SK-N-SH treated with all-trans-retinoic acid at 6 μM for 48 hours (cell line): ENCODE measurements around the gene DPM2.

Experiments
- ARNTL ChIP-seq: fragments of 450-650 bp; formaldehyde crosslinking; IDR thresholded peaks from 2 replicates; pipeline ENCODE4 v1.5.0; 2020; ENCODE audit warnings: low read depth, mild to moderate bottlenecking, moderate library complexity, borderline replicate concordance
- RARB ChIP-seq: fragments of 250-450 bp; sonication (Bioruptor Pico); IDR thresholded peaks from 2 replicates; pipeline ENCODE4 v1.8.0; 2021; ENCODE audit warnings: mild to moderate bottlenecking, moderate library complexity
- ZFP3 ChIP-seq: fragments of 250-450 bp; sonication (Bioruptor Pico); IDR thresholded peaks from 2 replicates; pipeline ENCODE4 v1.5.0; 2020; ENCODE audit warnings: mild to moderate bottlenecking, moderate library complexity
- ZFP30 ChIP-seq: fragments of 450-650 bp; formaldehyde crosslinking; IDR thresholded peaks from 2 replicates; pipeline ENCODE4 v1.5.0; 2022; ENCODE audit warnings: mild to moderate bottlenecking, moderate library complexity
- ZNF70 ChIP-seq: fragments of 450-650 bp; formaldehyde crosslinking; IDR thresholded peaks from 2 replicates; pipeline ENCODE4 v1.5.0; 2020; ENCODE audit warnings: mild to moderate bottlenecking, moderate library complexity
- TF ChIP-seq, protein P1 (sequence below): fragments of 250-450 bp; sonication (Bioruptor Pico); IDR thresholded peaks from 2 replicates; pipeline ENCODE4 v1.8.0; 2021; ENCODE audit warnings: low read depth, mild to moderate bottlenecking, moderate library complexity, borderline replicate concordance
- TF ChIP-seq, protein P2 (sequence below): fragments of 250-450 bp; sonication (Bioruptor Pico); IDR thresholded peaks from 2 replicates; pipeline ENCODE4 v1.5.1; 2020; ENCODE audit warnings: low read depth, mild to moderate bottlenecking, moderate library complexity
- TF ChIP-seq, protein P3 (sequence below): fragments of 250-450 bp; sonication (Bioruptor Pico); IDR thresholded peaks from 2 replicates; pipeline ENCODE4 v1.8.0; 2020; ENCODE audit warnings: mild to moderate bottlenecking, moderate library complexity, borderline replicate concordance

DNA sequence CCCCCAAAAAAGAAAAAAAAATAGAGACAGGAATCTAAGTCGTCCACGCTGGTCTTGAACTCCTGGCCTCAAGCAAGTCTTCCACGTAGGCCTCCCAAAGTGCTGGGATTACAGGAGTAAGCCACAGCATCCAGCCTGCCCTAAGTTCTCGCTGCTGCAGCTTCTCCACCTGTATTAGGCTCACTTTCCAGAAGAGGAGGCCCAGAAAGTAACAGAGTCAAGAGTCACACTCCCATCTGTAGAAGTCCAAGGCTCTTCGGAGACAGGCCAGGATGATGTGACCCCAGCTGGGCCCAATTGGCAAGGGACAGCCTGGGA lies 41.3 kb upstream of the DPM2 start:
- TF ChIP-seq ARNTL (no peak), ZFP3 (CRISPR knock-in tag) (no peak), ZFP30 (CRISPR knock-in tag) (no peak), RARB (CRISPR knock-in tag) (no peak), ZNF70 (CRISPR knock-in tag) (no peak)
- TF ChIP-seq, protein P1, sequence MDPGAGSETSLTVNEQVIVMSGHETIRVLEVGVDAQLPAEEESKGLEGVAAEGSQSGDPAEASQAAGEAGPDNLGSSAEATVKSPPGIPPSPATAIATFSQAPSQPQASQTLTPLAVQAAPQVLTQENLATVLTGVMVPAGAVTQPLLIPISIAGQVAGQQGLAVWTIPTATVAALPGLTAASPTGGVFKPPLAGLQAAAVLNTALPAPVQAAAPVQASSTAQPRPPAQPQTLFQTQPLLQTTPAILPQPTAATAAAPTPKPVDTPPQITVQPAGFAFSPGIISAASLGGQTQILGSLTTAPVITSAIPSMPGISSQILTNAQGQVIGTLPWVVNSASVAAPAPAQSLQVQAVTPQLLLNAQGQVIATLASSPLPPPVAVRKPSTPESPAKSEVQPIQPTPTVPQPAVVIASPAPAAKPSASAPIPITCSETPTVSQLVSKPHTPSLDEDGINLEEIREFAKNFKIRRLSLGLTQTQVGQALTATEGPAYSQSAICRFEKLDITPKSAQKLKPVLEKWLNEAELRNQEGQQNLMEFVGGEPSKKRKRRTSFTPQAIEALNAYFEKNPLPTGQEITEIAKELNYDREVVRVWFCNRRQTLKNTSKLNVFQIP (CRISPR knock-in tag): no peak
- TF ChIP-seq, protein P2, sequence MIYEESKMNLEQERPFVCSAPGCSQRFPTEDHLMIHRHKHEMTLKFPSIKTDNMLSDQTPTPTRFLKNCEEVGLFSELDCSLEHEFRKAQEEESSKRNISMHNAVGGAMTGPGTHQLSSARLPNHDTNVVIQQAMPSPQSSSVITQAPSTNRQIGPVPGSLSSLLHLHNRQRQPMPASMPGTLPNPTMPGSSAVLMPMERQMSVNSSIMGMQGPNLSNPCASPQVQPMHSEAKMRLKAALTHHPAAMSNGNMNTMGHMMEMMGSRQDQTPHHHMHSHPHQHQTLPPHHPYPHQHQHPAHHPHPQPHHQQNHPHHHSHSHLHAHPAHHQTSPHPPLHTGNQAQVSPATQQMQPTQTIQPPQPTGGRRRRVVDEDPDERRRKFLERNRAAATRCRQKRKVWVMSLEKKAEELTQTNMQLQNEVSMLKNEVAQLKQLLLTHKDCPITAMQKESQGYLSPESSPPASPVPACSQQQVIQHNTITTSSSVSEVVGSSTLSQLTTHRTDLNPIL (CRISPR knock-in tag): no peak
- TF ChIP-seq, protein P3, sequence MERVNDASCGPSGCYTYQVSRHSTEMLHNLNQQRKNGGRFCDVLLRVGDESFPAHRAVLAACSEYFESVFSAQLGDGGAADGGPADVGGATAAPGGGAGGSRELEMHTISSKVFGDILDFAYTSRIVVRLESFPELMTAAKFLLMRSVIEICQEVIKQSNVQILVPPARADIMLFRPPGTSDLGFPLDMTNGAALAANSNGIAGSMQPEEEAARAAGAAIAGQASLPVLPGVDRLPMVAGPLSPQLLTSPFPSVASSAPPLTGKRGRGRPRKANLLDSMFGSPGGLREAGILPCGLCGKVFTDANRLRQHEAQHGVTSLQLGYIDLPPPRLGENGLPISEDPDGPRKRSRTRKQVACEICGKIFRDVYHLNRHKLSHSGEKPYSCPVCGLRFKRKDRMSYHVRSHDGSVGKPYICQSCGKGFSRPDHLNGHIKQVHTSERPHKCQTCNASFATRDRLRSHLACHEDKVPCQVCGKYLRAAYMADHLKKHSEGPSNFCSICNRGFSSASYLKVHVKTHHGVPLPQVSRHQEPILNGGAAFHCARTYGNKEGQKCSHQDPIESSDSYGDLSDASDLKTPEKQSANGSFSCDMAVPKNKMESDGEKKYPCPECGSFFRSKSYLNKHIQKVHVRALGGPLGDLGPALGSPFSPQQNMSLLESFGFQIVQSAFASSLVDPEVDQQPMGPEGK (CRISPR knock-in tag): no peak
